PFSK-1 (cell line): ENCODE measurements around the gene ANO4.

Experiments used
- FOXP2 ChIP-seq: optimal IDR thresholded peaks from 2 replicates; pipeline ENCODE3; 2011; ENCODE audit warnings: borderline replicate concordance, control low read depth, inconsistent platforms; ENCODE audit not compliant: insufficient read depth; ENCODE audit errors: extremely low read length, extremely low read depth
- POLR2AphosphoS5 ChIP-seq: IDR thresholded peaks from 2 replicates; pipeline ENCODE4 v1.6.1; 2012; ENCODE audit warnings: low read depth, mild to moderate bottlenecking, control low read depth, low read length, moderate library complexity
- REST ChIP-seq, 2 experiments: IDR thresholded peaks; 2 replicates each; pipeline versions ENCODE4 v1.6.1 to v1.8.0; 2011 to 2012; ENCODE audit warnings: low read depth in 2 of 2, low read length in 2 of 2, control low read depth in 1 of 2, inconsistent platforms in 1 of 2, mild to moderate bottlenecking in 1 of 2, moderate library complexity in 1 of 2; ENCODE audit not compliant: insufficient read depth in 1 of 2
- TAF1 ChIP-seq: IDR thresholded peaks from 2 replicates; pipeline ENCODE4 v1.6.1; 2012; ENCODE audit warnings: low read length, control low read depth, borderline replicate concordance; ENCODE audit not compliant: insufficient read depth

DNA sequence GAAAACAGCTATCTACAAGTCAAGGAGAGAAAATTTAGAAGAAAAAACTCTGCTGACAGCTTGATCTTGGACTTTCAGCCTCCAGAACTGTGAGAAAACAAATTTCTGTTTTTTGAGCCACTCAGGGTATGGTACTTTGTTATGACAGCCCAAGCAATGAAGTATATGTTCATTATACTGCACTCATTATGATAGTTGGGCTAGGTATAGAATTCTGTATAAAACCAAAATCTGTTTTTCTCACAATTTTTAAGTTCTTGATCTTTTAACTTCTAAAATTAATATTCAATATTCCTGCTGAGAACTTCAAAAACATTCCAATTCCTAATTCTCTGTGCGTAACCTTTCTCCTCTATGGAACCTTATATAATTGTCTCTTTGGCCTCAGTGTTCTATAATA lies 214.7 kb downstream of the ANO4 start:
- TF ChIP-seq POLR2AphosphoS5, result no peak
- TF ChIP-seq FOXP2, result no peak
- TF ChIP-seq REST (IDR thresholded peaks at IDR 0.05; ENCODE audit: insufficient read depth in 1 of 2, low read depth in 2 of 2, low read length in 2 of 2), result no peak
- no peak for TF ChIP-seq TAF1
